Mucosa of descending colon (tissue), 3 donors: ENCODE data around the gene NETO2. TPM values are rescaled to one million over a fixed set of nuclear protein-coding genes. Genes with fewer than 3 reads are reported as not detected.
"Not testable (repeated sequence)": the region's sequence is repeated elsewhere in the genome, so short reads cannot be mapped to it uniquely, and the experiment has no call there.

Experiments used
- ATAC-seq: fragments of 200-7000 bp; cut with Tn5 transposase; one replicate; pipeline ENCODE4 v1.9.1; 2020; ENCODE audit warnings: mild to moderate bottlenecking, moderate library complexity
- DNase-seq, 3 donors: peaks; one replicate each; pipeline ENCODE4 v3.0.0-alpha.2; 2020
- H3K36me3 ChIP-seq: fragments of 200-600 bp; one replicate; pipeline ENCODE4 v1.8.0; 2021; ENCODE audit warnings: low read depth, mild to moderate bottlenecking
- H3K4me1 ChIP-seq: fragments of 200-600 bp; one replicate; pipeline ENCODE4 v1.8.0; 2021; ENCODE audit warnings: low read depth, mild to moderate bottlenecking
- H3K4me3 ChIP-seq: fragments of 200-600 bp; one replicate; pipeline ENCODE4 v1.8.0; 2021; ENCODE audit warnings: mild to moderate bottlenecking
- H3K9me3 ChIP-seq: fragments of 200-600 bp; one replicate; pipeline ENCODE4 v1.8.0; 2021; ENCODE audit warnings: mild to moderate bottlenecking
- intact Hi-C, 2 donors: fragments of 100-400 bp; cut with DNase I in 1 of 2; cut with micrococcal nuclease in 1 of 2; formaldehyde crosslinking; loops; one replicate each; pipeline versions ENCODE4 v1.11.0 to v1.11.1; 2022; cut with DNase I, micrococcal nuclease
- total RNA-seq, 3 donors: library from RNA; stranded (reverse); fragmentation: NEBNext Ultra II Directional in 2 of 3; extraction: Animal tissue kit (Norgen Biotek cat#: 25700) in 2 of 3; gene quantifications; one replicate each; pipeline versions ENCODE4 v1.2.1 to v1.2.4, GENCODE V29; 2021 to 2023
- TF ChIP-seq, protein P1 (sequence below): fragments of 200-600 bp; IDR thresholded peaks from one replicate; pipeline ENCODE4 v1.8.0; 2022; ENCODE audit warnings: antibody characterized with exemption, mild to moderate bottlenecking
- donor health status: DM: no; HTN: no; CAD: no; lungs with moderate emphysema.
- donor health status: DM: no; HTN: no; CAD: no.
- donor health status: DM: no; HTN: yes; CAD: no.

The NETO2 gene
- total RNA-seq, 3 donors from 2014 or later: 9.1 to 43.1 (median 10.3) TPM

DNA sequence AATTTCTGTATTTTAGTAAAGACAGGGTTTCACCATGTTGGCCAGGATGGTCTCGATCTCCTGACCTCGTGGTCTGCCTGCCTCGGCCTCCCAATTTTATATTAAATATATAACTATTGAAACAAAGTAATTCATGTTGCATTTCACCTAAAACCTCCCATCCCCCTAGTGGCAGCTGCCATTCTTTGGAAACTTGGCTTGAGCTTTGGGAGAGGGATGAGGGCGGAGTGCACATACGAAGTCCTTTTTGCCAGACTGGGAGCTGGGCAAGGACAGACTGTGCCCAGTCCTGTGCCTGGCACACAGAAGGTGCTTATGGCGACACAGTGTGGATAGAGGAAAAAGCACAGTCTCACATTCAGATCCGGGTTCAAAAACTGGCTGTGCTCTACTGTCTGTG is 83.8 kb downstream of the NETO2 start:
- ATAC-seq (no peak), DNase-seq (no peak)
- TF ChIP-seq, protein P1, sequence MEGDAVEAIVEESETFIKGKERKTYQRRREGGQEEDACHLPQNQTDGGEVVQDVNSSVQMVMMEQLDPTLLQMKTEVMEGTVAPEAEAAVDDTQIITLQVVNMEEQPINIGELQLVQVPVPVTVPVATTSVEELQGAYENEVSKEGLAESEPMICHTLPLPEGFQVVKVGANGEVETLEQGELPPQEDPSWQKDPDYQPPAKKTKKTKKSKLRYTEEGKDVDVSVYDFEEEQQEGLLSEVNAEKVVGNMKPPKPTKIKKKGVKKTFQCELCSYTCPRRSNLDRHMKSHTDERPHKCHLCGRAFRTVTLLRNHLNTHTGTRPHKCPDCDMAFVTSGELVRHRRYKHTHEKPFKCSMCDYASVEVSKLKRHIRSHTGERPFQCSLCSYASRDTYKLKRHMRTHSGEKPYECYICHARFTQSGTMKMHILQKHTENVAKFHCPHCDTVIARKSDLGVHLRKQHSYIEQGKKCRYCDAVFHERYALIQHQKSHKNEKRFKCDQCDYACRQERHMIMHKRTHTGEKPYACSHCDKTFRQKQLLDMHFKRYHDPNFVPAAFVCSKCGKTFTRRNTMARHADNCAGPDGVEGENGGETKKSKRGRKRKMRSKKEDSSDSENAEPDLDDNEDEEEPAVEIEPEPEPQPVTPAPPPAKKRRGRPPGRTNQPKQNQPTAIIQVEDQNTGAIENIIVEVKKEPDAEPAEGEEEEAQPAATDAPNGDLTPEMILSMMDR: no peak
- Histone ChIP-seq H3K4me1 (peaks cover 4% of the 10 kb centered on the region), H3K4me3 (no peak overlapping the region), H3K36me3 (no peaks in the 10 kb centered on the region), H3K9me3 (no peaks in the 10 kb centered on the region)
- intact Hi-C loops: no loop called here

DNA sequence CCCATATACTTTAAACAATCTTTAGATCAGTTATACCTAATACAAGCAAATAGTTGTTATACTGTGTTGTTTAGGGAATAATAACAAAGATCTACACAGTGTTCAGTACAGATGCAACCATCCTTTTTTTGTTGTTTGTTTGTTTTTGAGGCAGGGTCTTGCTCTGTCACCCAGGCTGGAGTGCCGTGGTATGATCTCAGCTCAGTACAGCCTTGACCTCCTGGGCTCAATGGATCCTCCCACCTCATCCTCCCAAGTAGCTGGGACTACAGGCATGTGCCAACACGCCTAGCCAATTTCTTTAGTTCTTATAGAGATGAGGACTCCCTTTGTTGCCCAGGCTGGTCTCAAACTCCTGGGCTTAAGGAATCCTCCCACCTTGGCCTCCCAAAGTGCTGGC is 84.6 kb downstream of the NETO2 start:
- DNase-seq, H3K9me3 ChIP-seq, ATAC-seq, H3K36me3 ChIP-seq, H3K4me3 ChIP-seq, H3K4me1 ChIP-seq, intact Hi-C loops: not testable (repeated sequence)

DNA sequence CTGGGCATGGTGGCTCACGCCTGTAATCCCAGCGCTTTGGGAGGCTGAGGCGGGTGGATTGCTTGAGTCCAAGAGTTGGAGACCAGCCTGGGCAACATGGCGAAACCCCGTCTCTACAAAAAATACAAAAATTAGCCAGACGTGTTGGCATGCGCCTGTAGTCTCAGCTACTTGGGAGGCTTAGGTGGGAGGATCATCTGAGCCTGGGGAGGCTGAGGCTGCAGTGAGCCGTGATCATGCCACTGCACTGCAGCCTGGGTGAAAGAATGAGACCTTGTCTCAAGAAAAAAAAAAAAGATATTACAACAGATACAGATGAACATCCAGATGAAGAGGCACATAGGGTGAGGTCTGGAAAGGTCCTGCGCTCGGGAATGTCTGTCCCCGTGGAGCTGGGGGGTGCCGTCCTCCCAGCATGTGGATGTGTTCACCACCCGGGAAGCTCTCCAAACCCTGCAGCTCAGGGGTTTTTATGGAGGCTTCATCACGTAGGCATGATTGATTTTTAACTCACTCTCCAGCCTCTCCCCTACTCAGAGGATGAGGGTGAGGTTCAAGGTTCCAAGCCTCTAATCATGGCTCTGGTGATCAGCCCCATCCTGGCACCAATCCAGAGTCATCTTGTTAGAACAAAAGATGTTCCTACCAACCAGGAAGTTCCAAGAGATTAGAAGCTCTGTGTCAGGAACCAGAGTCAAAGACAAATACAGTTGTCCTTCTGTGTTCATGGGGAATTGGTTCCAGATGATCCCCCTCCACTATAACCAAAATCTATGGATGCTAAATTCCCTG is 85.3 kb downstream of the NETO2 start:
- H3K36me3 ChIP-seq: no peaks in the 10 kb centered on the region
- ATAC-seq: peak; percentile 89
- intact Hi-C loops: no loop called here
- DNase-seq: peak in 2 of 3 donors; percentile 55 to 92
- H3K9me3 ChIP-seq: no peaks in the 10 kb centered on the region
- peaks cover 4% of the 10 kb centered on the region for H3K4me1 ChIP-seq
- H3K4me3 ChIP-seq: no peak overlapping the region
- TF ChIP-seq, protein P1: no peak

DNA sequence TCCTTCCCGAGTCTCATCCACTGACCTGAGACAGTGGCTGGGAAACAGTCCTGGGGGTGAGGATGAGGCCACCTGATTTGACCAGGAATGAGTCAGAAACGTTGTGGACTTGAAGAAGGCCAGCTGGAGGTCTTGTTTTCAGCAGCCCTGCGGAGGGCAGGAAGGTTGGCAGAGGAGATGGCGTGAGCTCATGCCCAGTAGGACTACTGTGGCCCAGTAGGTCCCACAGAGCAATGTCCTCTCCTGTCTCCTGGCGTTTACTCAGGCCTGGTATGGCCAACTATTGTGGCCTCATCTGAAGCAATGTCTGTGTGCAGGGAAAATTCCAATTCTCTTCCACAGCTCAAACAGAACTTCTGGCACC is 86.1 kb downstream of the NETO2 start:
- TF ChIP-seq, protein P1: no peak
- Histone ChIP-seq H3K36me3 (no peaks in the 10 kb centered on the region), H3K4me1 (peaks cover 4% of the 10 kb centered on the region), H3K9me3 (no peaks in the 10 kb centered on the region), H3K4me3 (no peak overlapping the region)
- no peak for ATAC-seq
- intact Hi-C loops: no loop called here
- no peak for DNase-seq

DNA sequence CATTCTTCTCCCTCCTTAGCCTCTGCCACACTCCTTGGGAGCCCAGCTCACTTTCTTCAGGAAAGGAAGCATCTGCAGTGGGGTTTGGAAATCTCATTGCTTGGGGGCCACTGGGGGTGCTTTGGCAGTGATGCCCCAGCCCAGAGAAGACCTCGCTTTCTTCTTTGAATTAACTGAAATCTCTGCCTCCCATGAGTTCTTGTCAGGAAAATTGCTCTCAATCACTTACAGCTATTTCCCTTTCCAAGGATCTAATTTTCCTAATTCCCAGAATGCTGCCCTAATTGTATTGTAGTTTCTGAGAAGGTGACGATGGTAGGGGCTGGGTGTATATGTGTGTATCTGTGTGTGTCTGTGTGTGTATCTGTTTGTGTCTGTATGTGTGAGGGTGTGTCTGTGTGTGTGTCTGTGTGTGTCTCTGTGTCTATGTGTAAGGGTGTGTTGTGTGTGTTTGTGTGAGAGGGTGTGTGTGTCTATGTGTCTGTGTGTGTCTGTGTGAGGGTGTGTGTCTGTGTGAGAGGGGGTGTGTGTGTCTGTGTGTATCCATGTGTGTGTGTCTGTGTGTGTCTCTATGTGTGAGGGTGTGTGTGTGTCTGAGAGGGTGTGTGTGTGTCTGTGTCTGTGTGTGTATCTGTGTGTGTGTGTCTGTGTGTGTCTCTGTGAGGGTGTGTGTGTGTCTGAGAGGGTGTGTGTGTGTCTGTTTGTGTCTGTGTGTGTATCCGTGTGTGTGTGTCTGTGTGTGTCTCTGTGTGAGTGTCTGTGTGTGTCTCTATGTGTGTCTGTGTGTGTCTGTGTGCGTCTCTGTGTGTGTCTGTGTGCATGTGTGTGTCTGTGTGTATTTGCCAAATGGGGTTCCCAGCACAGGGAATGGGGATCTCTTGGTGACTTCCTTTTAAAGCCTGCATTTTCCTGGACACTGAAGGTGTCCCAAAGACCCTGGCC is 86.8 kb downstream of the NETO2 start:
- no peak for ATAC-seq
- H3K4me1 ChIP-seq: peaks cover 4% of the 10 kb centered on the region
- intact Hi-C loops: no loop called here
- H3K9me3 ChIP-seq: no peaks in the 10 kb centered on the region
- no peak overlapping the region for H3K4me3 ChIP-seq
- no peaks in the 10 kb centered on the region for H3K36me3 ChIP-seq
- TF ChIP-seq, protein P1: no peak
- no peak for DNase-seq

DNA sequence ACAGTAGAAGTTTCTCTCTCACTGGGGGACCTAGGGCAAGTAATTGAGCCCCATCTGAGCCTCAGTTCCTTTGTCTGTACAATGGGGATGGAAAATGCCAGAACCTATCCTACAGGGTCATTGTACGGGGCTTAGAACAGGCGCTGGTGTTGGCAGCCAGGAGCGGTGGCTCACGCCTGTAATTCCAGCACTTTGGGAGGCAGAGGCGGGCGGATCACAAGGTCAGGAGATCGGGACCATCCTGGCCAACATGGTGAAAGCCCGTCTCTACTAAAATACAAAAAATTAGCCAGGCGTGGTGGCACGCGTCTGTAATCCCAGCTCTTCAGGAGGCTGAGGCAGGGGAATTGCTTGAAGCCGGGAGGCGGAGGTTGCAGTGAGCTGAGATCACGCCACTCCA is 87.7 kb downstream of the NETO2 start:
- ATAC-seq, DNase-seq, H3K9me3 ChIP-seq, H3K4me3 ChIP-seq, H3K4me1 ChIP-seq, H3K36me3 ChIP-seq, intact Hi-C loops: not testable (repeated sequence)
